H1 (cell line): ENCODE measurements around the gene ADD3. TPM values are rescaled to one million over a fixed set of nuclear protein-coding genes. Genes with fewer than 3 reads are reported as not detected.
A peak's percentile ranks its signal among the peaks of the same experiment; 100 is the strongest.

ENCODE experiments used
- CTCF ChIA-PET: fragments of 300-600 bp; sonication (Branson Sonifier 250); formaldehyde crosslinking; loops from one replicate; lab custom pipeline; 2021; ENCODE audit not compliant: partially characterized antibody; lab: Charles Lee
- POLR2A ChIA-PET: fragments of 300-600 bp; sonication (Branson Sonifier 250); formaldehyde crosslinking; loops from one replicate; lab custom pipeline; 2021; ENCODE audit warnings: inconsistent platforms; ENCODE audit not compliant: partially characterized antibody; lab: Charles Lee
- DNase-seq, 2 experiments: peaks; one replicate each; pipeline versions ENCODE4 v3.0.0 to v3.0.0-alpha.2; 2010 to 2022; ENCODE audit warnings: low spot score in 2 of 2, low read depth in 1 of 2, mixed read lengths in 1 of 2
- FAIRE-seq: peaks from 2 replicates; lab custom pipeline; 2011; peaks lifted over from hg19 to GRCh38; lab: Jason Lieb, UNC
- H2AFZ ChIP-seq: 2 replicates; pipeline ENCODE4 v1.8.1; 2012; ENCODE audit warnings: low read length, inconsistent platforms
- H2AK5ac ChIP-seq: 2 replicates; pipeline ENCODE4 v1.6.1; 2013; ENCODE audit warnings: low read depth, low read length
- H2BK120ac ChIP-seq: replicated peaks from 2 replicates; pipeline ENCODE3; 2013; ENCODE audit warnings: low read depth, low read length, inconsistent platforms
- H2BK12ac ChIP-seq: 2 replicates; pipeline ENCODE4 v1.6.1; 2013; ENCODE audit warnings: low read depth, low read length
- H2BK15ac ChIP-seq: 2 replicates; pipeline ENCODE4 v1.6.1; 2013; ENCODE audit warnings: low read length
- H2BK20ac ChIP-seq: 2 replicates; pipeline ENCODE4 v1.6.1; 2013; ENCODE audit warnings: low read length
- H2BK5ac ChIP-seq: 2 replicates; pipeline ENCODE4 v1.6.1; 2013; ENCODE audit warnings: low read depth, low read length
- H3K14ac ChIP-seq: 2 replicates; pipeline ENCODE4 v1.6.1; 2013; ENCODE audit warnings: inconsistent platforms; ENCODE audit not compliant: insufficient read length
- H3K18ac ChIP-seq: 2 replicates; pipeline ENCODE4 v1.6.1; 2013; ENCODE audit warnings: low read length; ENCODE audit errors: extremely low read depth
- H3K23ac ChIP-seq: 2 replicates; pipeline ENCODE4 v1.6.1; 2013; ENCODE audit warnings: inconsistent platforms; ENCODE audit not compliant: insufficient read length
- H3K23me2 ChIP-seq: 2 replicates; pipeline ENCODE4 v1.6.1; 2013; ENCODE audit warnings: low read depth, low read length
- H3K27ac ChIP-seq: 2 replicates; pipeline ENCODE4 v1.6.1; 2011; ENCODE audit warnings: low read depth, low read length, inconsistent platforms
- H3K27me3 ChIP-seq, 4 experiments: replicated peaks in 1 of 4; 1 replicate in 1 of 4; 2 replicates in 3 of 4; pipeline versions ENCODE4 v1.6.1 to v1.8.1; 2011 to 2013; ENCODE audit warnings: low read length in 3 of 4, mild to moderate bottlenecking in 3 of 4, inconsistent platforms in 2 of 4, mixed read lengths in 2 of 4, moderate library complexity in 1 of 4; ENCODE audit not compliant: control insufficient read depth in 3 of 4, insufficient read depth in 3 of 4; ENCODE audit errors: extremely low read depth in 1 of 4
- H3K36me3 ChIP-seq, 4 experiments: 2 replicates each; pipeline versions ENCODE4 v1.6.1 to v1.8.1; 2011 to 2013; ENCODE audit warnings: mild to moderate bottlenecking in 4 of 4, low read length in 3 of 4, moderate library complexity in 2 of 4, control low read depth in 1 of 4, inconsistent platforms in 1 of 4; ENCODE audit not compliant: insufficient read depth in 4 of 4, control insufficient read depth in 2 of 4
- H3K4ac ChIP-seq: replicated peaks from 2 replicates; pipeline ENCODE3; 2013; ENCODE audit warnings: low read length, low read depth, mixed read lengths, inconsistent platforms; ENCODE audit not compliant: insufficient read length
- H3K4me1 ChIP-seq, 4 experiments: replicated peaks in 1 of 4; 1 replicate in 1 of 4; 2 replicates in 3 of 4; pipeline versions ENCODE4 v1.6.1 to v1.8.1; 2011 to 2013; ENCODE audit warnings: low read length in 3 of 4, inconsistent platforms in 2 of 4, mixed read lengths in 1 of 4; ENCODE audit not compliant: insufficient read depth in 4 of 4, control insufficient read depth in 3 of 4
- H3K4me2 ChIP-seq, 2 experiments: 2 replicates each; pipeline versions ENCODE4 v1.6.1 to v1.8.1; 2011 to 2013; ENCODE audit warnings: low read depth in 2 of 2, low read length in 2 of 2, control low read depth in 1 of 2, inconsistent platforms in 1 of 2, mild to moderate bottlenecking in 1 of 2; ENCODE audit not compliant: insufficient read depth in 1 of 2
- H3K4me3 ChIP-seq, 4 experiments: fragments of 200-600, 300-600 bp in 1 of 4; sonication (generic), shearing (Covaris generic), sonication (Bioruptor Twin) in 1 of 4; 2 replicates each; pipeline versions ENCODE4 v1.5.1 to v1.8.1; 2011 to 2016; ENCODE audit warnings: low read length in 4 of 4, low read depth in 3 of 4, control low read depth in 2 of 4, inconsistent platforms in 2 of 4, mild to moderate bottlenecking in 2 of 4, mixed read lengths in 1 of 4, moderate library complexity in 1 of 4; ENCODE audit not compliant: insufficient read depth in 2 of 4; ENCODE audit errors: extremely low read depth in 1 of 4
- H3K56ac ChIP-seq: replicated peaks from 2 replicates; pipeline ENCODE3; 2013; ENCODE audit warnings: low read depth, mild to moderate bottlenecking, mixed read lengths, low read length, inconsistent platforms; ENCODE audit not compliant: insufficient read length
- H3K79me1 ChIP-seq: 2 replicates; pipeline ENCODE4 v1.6.1; 2013; ENCODE audit warnings: low read depth, low read length, control low read depth
- H3K79me2 ChIP-seq, 2 experiments: 2 replicates each; pipeline versions ENCODE4 v1.6.1 to v1.8.1; 2012 to 2013; ENCODE audit warnings: low read length in 2 of 2, mild to moderate bottlenecking in 2 of 2, inconsistent platforms in 1 of 2; ENCODE audit not compliant: insufficient read depth in 2 of 2, control insufficient read depth in 1 of 2
- H3K9ac ChIP-seq, 4 experiments: replicated peaks in 1 of 4; 1 replicate in 1 of 4; 2 replicates in 3 of 4; pipeline versions ENCODE4 v1.6.1 to v1.8.1; 2011 to 2013; ENCODE audit warnings: low read depth in 3 of 4, low read length in 3 of 4, control low read depth in 2 of 4, mild to moderate bottlenecking in 2 of 4, moderate library complexity in 2 of 4, inconsistent platforms in 1 of 4; ENCODE audit errors: extremely low read depth in 1 of 4
- H3K9me3 ChIP-seq, 2 experiments: 2 replicates each; pipeline versions ENCODE4 v1.6.1 to v1.8.1; 2012 to 2013; ENCODE audit warnings: mild to moderate bottlenecking in 2 of 2, moderate library complexity in 2 of 2, control low read depth in 1 of 2, inconsistent platforms in 1 of 2, low read depth in 1 of 2, low read length in 1 of 2, mixed read lengths in 1 of 2; ENCODE audit not compliant: insufficient read depth in 2 of 2
- H4K20me1 ChIP-seq, 2 experiments: replicated peaks in 1 of 2; 2 replicates each; pipeline versions ENCODE3 to v1.8.1; 2011 to 2013; ENCODE audit warnings: inconsistent platforms in 2 of 2, low read length in 2 of 2, mild to moderate bottlenecking in 1 of 2; ENCODE audit not compliant: insufficient read depth in 2 of 2, control insufficient read depth in 1 of 2
- H4K5ac ChIP-seq: 2 replicates; pipeline ENCODE4 v1.6.1; 2013; ENCODE audit warnings: low read length, low read depth, mixed read lengths, inconsistent platforms; ENCODE audit not compliant: insufficient read length
- H4K8ac ChIP-seq: 2 replicates; pipeline ENCODE4 v1.8.0; 2013; ENCODE audit warnings: mild to moderate bottlenecking, moderate library complexity, low read length, inconsistent platforms; ENCODE audit not compliant: insufficient read depth; ENCODE audit errors: extremely low read depth
- H4K91ac ChIP-seq: replicated peaks from 2 replicates; pipeline ENCODE3; 2013; ENCODE audit warnings: low read length, mixed read lengths, inconsistent platforms; ENCODE audit not compliant: insufficient read length
- EZH2 ChIP-seq: fragments of 200-600 bp; sonication (generic); IDR thresholded peaks from 2 replicates; pipeline ENCODE4 v1.7.1; 2012; ENCODE audit warnings: low read depth, mild to moderate bottlenecking, moderate library complexity, low read length, inconsistent platforms; ENCODE audit not compliant: severe bottlenecking
- HDAC2 ChIP-seq, 2 experiments: fragments of 300-600 bp in 1 of 2; sonication (generic) in 1 of 2; IDR thresholded peaks; 2 replicates each; pipeline ENCODE4 v1.6.1; 2011 to 2012; ENCODE audit warnings: low read depth in 2 of 2, low read length in 2 of 2, mild to moderate bottlenecking in 2 of 2, moderate library complexity in 2 of 2, borderline replicate concordance in 1 of 2, inconsistent platforms in 1 of 2
- HDAC6 ChIP-seq: IDR thresholded peaks from one replicate; pipeline ENCODE4 v1.7.1; 2012; ENCODE audit warnings: low read depth, mild to moderate bottlenecking, inconsistent platforms, low read length, moderate library complexity
- JUND ChIP-seq: IDR thresholded peaks from 2 replicates; pipeline ENCODE4 v1.6.1; 2011; ENCODE audit warnings: mild to moderate bottlenecking, improper control_type of control experiment, low read length
- KDM4A ChIP-seq: IDR thresholded peaks from one replicate; pipeline ENCODE4 v1.7.1; 2012; ENCODE audit warnings: low read depth, mild to moderate bottlenecking, moderate library complexity, low read length, inconsistent platforms; ENCODE audit not compliant: severe bottlenecking
- KDM5A ChIP-seq: fragments of 200-600 bp; IDR thresholded peaks from 2 replicates; pipeline ENCODE4 v1.7.1; 2012; ENCODE audit warnings: mild to moderate bottlenecking, low read length, inconsistent platforms, mixed read lengths
- MAFK ChIP-seq: IDR thresholded peaks from 2 replicates; pipeline ENCODE4 v1.6.1; 2012; ENCODE audit warnings: low read depth, mild to moderate bottlenecking, improper control_type of control experiment, low read length
- NRF1 ChIP-seq: IDR thresholded peaks from 2 replicates; pipeline ENCODE4 v1.6.1; 2011; ENCODE audit warnings: mild to moderate bottlenecking, low read depth, low read length, improper control_type of control experiment
- TCF12 ChIP-seq: IDR thresholded peaks from 2 replicates; pipeline ENCODE4 v1.6.1; 2011; ENCODE audit warnings: low read depth, mild to moderate bottlenecking, low read length
- WGBS, 2 experiments: shearing (Covaris generic) in 1 of 2; methylation state at CpG; one replicate each; pipeline versions ENCODE4 v1.1.6 to v1.1.7; 2013 to 2015; ENCODE audit warnings: low lambda C conversion rate in 2 of 2, mixed read lengths in 2 of 2, inconsistent platforms in 1 of 2, low coverage in 1 of 2, missing lambda C conversion rate in 1 of 2; ENCODE audit not compliant: insufficient replicate concordance in 2 of 2, insufficient coverage in 1 of 2, insufficient read length in 1 of 2; ENCODE audit errors: extremely low coverage in 1 of 2, missing lambda C conversion rate in 1 of 2; 5-methylcytosine and 5-hydroxymethylcytosine counted together
- polyA plus RNA-seq, 7 experiments: library from polyadenylated mRNA; depleted of rRNA in 3 of 7; stranded (reverse) in 5 of 7; unstranded in 2 of 7; fragments of >200 nt in 5 of 7; fragments of 200-250 nt in 2 of 7; gene quantifications; 1 replicate in 5 of 7; 2 replicates in 1 of 7; 4 replicates in 1 of 7; pipeline versions ENCODE4 v1.2.1 to v1.2.3, GENCODE V29; 2011 to 2013; ENCODE audit warnings: missing spikeins in 2 of 7, mixed read lengths in 2 of 7
- total RNA-seq: library from RNA; stranded (reverse); fragmentation: NEBNext Ultra II Directional; extraction: Animal tissue kit (Norgen Biotek cat#: 25700); gene quantifications from 2 replicates; pipeline ENCODE4 v1.2.1, GENCODE V29; 2021
- TF ChIP-seq, protein P1 (sequence below): IDR thresholded peaks from 2 replicates; pipeline ENCODE4 v1.6.1; 2012; ENCODE audit warnings: inconsistent platforms

The ADD3 gene
- total and polyA plus RNA-seq, 2 of the 8 experiments (the other 6 are each of a cell fraction or from before 2014, with no cell fraction given): 44.7 to 85.6 TPM

DNA sequence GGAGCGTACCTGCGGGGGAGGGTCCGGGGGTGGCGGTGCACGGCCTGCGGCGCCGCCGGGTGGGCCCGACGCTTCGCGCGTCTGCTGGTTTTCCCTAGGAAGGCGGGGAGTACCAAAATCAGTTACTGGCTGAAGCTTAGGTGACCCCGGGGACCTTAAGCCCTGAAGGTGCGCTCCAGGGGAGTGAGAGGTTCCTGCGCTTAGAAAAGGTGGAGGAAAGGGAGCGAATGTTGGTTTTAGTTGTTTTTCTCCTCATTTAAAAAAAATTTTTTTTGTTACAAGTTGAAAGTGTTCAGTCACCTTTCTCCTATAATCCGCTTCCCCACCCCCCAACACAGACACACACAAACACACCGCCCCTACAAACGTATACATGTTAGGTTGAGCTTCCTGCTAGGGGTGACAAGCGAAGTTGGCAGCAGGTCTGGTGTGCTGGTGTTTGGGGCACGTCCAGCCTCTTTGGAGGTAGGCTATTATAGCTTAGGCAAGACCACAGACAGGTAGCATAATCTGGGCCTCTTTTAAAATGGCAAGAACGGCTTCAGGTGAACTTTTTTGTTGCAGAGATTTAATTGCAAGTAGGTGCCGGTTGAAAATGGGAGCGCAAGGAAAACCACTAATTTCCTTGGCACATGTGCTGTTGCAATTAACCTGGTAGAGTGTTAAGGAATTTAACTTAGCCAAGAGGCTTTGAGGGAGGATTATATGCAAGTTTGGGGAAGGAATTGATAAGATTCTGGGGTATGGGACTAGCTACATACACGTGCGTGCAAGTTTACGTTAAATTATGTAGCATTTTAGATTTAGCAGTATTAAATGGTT lies 945 bp downstream of the ADD3 start:
- ChIA-PET CTCF (interaction anchor here (1.4 to 5.4 kb wide), 2 partner anchors 31 to 125 kb away, joined by 3 to 34 read pairs; no protein-coding TSS in a partner anchor), POLR2A (interaction anchor here (0.7 to 3.2 kb wide), 5 partner anchors 10 to 74 kb away, joined by 3 to 16 read pairs (median 3); no protein-coding TSS in a partner anchor)
- H4K5ac ChIP-seq: peak overlapping the region; percentile 78
- H2AFZ ChIP-seq: no peak overlapping the region
- H2BK15ac ChIP-seq: no peak overlapping the region
- no peak overlapping the region for H3K14ac ChIP-seq
- H2BK120ac ChIP-seq: no peak overlapping the region
- no peak overlapping the region; the same call in 1 of the 2 replicates for H4K8ac ChIP-seq
- H3K56ac ChIP-seq: peak overlapping the region; percentile 35
- 10% methylated on average over 20 of the region's 30 CpGs; no CpG with 5 or more reads in 1 of the 2 experiments for WGBS, 2 experiments
- H3K27me3 ChIP-seq: no peaks in the 10 kb centered on the region
- peak overlapping the region; percentile 63; the same call in 1 of the 2 replicates for H3K18ac ChIP-seq
- H2BK12ac ChIP-seq: no peak overlapping the region
- H3K4ac ChIP-seq: no peak overlapping the region
- H3K23ac ChIP-seq: no peak overlapping the region
- FAIRE-seq (no peak), DNase-seq (no peak)
- peak overlapping the region; percentile 79 to 90 for H3K4me2 ChIP-seq
- peak overlapping the region; percentile 38; the same call in 1 of the 2 replicates for H2BK5ac ChIP-seq
- peak overlapping the region; percentile 38; the same call in 1 of the 2 replicates for H3K27ac ChIP-seq
- H3K9ac ChIP-seq: peak overlapping the region; percentile 40 to 87 (median 56)
- peak overlapping the region; percentile 68 to 90 (median 80) for H3K4me3 ChIP-seq
- no peaks in the 10 kb centered on the region for H3K36me3 ChIP-seq
- no peak overlapping the region for H2BK20ac ChIP-seq
- no peaks in the 10 kb centered on the region; the same call in 1 of the 2 replicates for H3K79me1 ChIP-seq
- H3K23me2 ChIP-seq: peaks cover 17% of the 10 kb centered on the region
- H3K9me3 ChIP-seq: no peaks in the 10 kb centered on the region
- H3K4me1 ChIP-seq: peaks cover 7 to 24% (median 12%) of the 10 kb centered on the region in 4 experiments; a peak in 6 of 7 replicates
- peaks cover 9 to 51% of the 10 kb centered on the region in 2 experiments; a peak in 3 of 4 replicates for H3K79me2 ChIP-seq
- H2AK5ac ChIP-seq: no peak overlapping the region
- peaks cover 0 to 2% of the 10 kb centered on the region in 2 experiments for H4K20me1 ChIP-seq
- H4K91ac ChIP-seq: no peak overlapping the region
- TF ChIP-seq TCF12: no peak
- TF ChIP-seq HDAC6: no peak
- no peak for TF ChIP-seq NRF1
- no peak for TF ChIP-seq HDAC2 (IDR thresholded peaks at IDR 0.05; ENCODE audit: borderline replicate concordance in 1 of 2, low read depth in 2 of 2, low read length in 2 of 2)
- TF ChIP-seq, protein P1, sequence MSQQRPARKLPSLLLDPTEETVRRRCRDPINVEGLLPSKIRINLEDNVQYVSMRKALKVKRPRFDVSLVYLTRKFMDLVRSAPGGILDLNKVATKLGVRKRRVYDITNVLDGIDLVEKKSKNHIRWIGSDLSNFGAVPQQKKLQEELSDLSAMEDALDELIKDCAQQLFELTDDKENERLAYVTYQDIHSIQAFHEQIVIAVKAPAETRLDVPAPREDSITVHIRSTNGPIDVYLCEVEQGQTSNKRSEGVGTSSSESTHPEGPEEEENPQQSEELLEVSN: no peak
- peak; percentile 22 for TF ChIP-seq KDM4A
- TF ChIP-seq JUND: no peak
- TF ChIP-seq EZH2: no peak
- TF ChIP-seq MAFK: no peak
- TF ChIP-seq KDM5A: no peak
